Osteoblast (primary cell): ENCODE measurements around the gene THYN1. TPM values are rescaled to one million over a fixed set of nuclear protein-coding genes. Genes with fewer than 3 reads are reported as not detected.

ENCODE experiments used
- DNase-seq: peaks from one replicate; pipeline ENCODE4 v3.0.0; 2011; ENCODE audit warnings: low spot score, mixed read lengths; ENCODE audit not compliant: insufficient read length; ENCODE audit errors: missing footprints
- H2AFZ ChIP-seq: 2 replicates; pipeline ENCODE4 v1.6.0; 2011; ENCODE audit warnings: mild to moderate bottlenecking, low read length
- H3K27ac ChIP-seq: 2 replicates; pipeline ENCODE4 v1.5.1; 2011; ENCODE audit warnings: mild to moderate bottlenecking, low read depth, low read length, moderate library complexity
- H3K27me3 ChIP-seq: 2 replicates; pipeline ENCODE4 v1.6.0; 2012; ENCODE audit warnings: mild to moderate bottlenecking, control low read depth, inconsistent platforms, low read length, moderate library complexity; ENCODE audit not compliant: insufficient read depth
- H3K36me3 ChIP-seq: 2 replicates; pipeline ENCODE4 v1.5.1; 2011; ENCODE audit warnings: mild to moderate bottlenecking, low read length, control low read depth, moderate library complexity; ENCODE audit not compliant: insufficient read depth
- H3K4me1 ChIP-seq: 2 replicates; pipeline ENCODE4 v1.5.1; 2011; ENCODE audit warnings: mild to moderate bottlenecking, low read length, control low read depth, moderate library complexity; ENCODE audit not compliant: insufficient read depth
- H3K4me2 ChIP-seq: 2 replicates; pipeline ENCODE4 v1.6.0; 2011; ENCODE audit warnings: mild to moderate bottlenecking, low read length; ENCODE audit not compliant: insufficient read depth
- H3K4me3 ChIP-seq: fragments of 200-600 bp; sonication (generic); 3 replicates; pipeline ENCODE4 v1.5.1; 2012; ENCODE audit warnings: mild to moderate bottlenecking, low read length, inconsistent platforms; ENCODE audit not compliant: insufficient read depth
- H3K79me2 ChIP-seq: 2 replicates; pipeline ENCODE4 v1.6.0; 2012; ENCODE audit warnings: mild to moderate bottlenecking, low read length, control low read depth, inconsistent platforms; ENCODE audit not compliant: insufficient read depth
- H3K9me3 ChIP-seq: 2 replicates; pipeline ENCODE4 v1.5.1; 2011; ENCODE audit warnings: low read depth, low read length, control low read depth
- H4K20me1 ChIP-seq: 2 replicates; pipeline ENCODE4 v1.6.0; 2012; ENCODE audit warnings: mild to moderate bottlenecking, low read length, control low read depth; ENCODE audit not compliant: insufficient read depth
- CTCF ChIP-seq: IDR thresholded peaks from 2 replicates; pipeline ENCODE4 v1.5.1; 2011; ENCODE audit warnings: mild to moderate bottlenecking, low read depth, low read length, moderate library complexity; ENCODE audit errors: extremely low read depth
- total RNA-seq: library from RNA; depleted of rRNA; stranded (reverse); fragments of >200 nt; gene quantifications from 2 replicates; pipeline ENCODE4 v1.2.3, GENCODE V29; 2012

The THYN1 gene
- total RNA-seq, 1 donor, result 42.0 TPM

- DNase-seq, result no peak
- Histone ChIP-seq H3K9me3 (no peaks in the 10 kb centered on the region), H3K36me3 (peaks cover 37% of the 10 kb centered on the region), H3K27ac (peak overlapping the region; percentile 50), H3K79me2 (peaks cover 36% of the 10 kb centered on the region), H2AFZ (peak overlapping the region; percentile 82), H4K20me1 (no peaks in the 10 kb centered on the region), H3K27me3 (no peaks in the 10 kb centered on the region), H3K4me1 (peaks cover 16% of the 10 kb centered on the region), H3K4me3 (peak overlapping the region; percentile 82), H3K4me2 (peak overlapping the region; percentile 78)
- TF ChIP-seq CTCF, result no peak
Measured at GRCh38 chr11:134252346-134253187, 585 bp downstream of the THYN1 start.

GRCh38 chr11:134250675-134251074 lies 2.5 kb downstream of the THYN1 start:
- no peaks in the 10 kb centered on the region for H4K20me1 ChIP-seq
- no peak overlapping the region for H2AFZ ChIP-seq
- no peak overlapping the region for H3K4me3 ChIP-seq
- no peaks in the 10 kb centered on the region for H3K27me3 ChIP-seq
- peaks cover 51% of the 10 kb centered on the region for H3K36me3 ChIP-seq
- peaks cover 16% of the 10 kb centered on the region for H3K4me1 ChIP-seq
- H3K27ac ChIP-seq, result no peak overlapping the region
- no peaks in the 10 kb centered on the region for H3K9me3 ChIP-seq
- DNase-seq, result no peak
- peaks cover 32% of the 10 kb centered on the region for H3K79me2 ChIP-seq
- no peak overlapping the region for H3K4me2 ChIP-seq
- no peak for TF ChIP-seq CTCF

- peaks cover 27% of the 10 kb centered on the region for H3K79me2 ChIP-seq
- no peak for TF ChIP-seq CTCF
- no peak overlapping the region for H3K4me2 ChIP-seq
- H3K4me3 ChIP-seq, result no peak overlapping the region
- no peak overlapping the region for H3K27ac ChIP-seq
- H2AFZ ChIP-seq, result no peak overlapping the region
- DNase-seq, result no peak
- H3K4me1 ChIP-seq, result peaks cover 16% of the 10 kb centered on the region
- no peaks in the 10 kb centered on the region for H3K27me3 ChIP-seq
- H4K20me1 ChIP-seq, result no peaks in the 10 kb centered on the region
- peaks cover 52% of the 10 kb centered on the region for H3K36me3 ChIP-seq
- no peaks in the 10 kb centered on the region for H3K9me3 ChIP-seq
Measured at GRCh38 chr11:134250246-134250645, 2.9 kb downstream of the THYN1 start.

- DNase-seq, result no peak
- Histone ChIP-seq H3K4me3 (no peak overlapping the region), H4K20me1 (no peaks in the 10 kb centered on the region), H3K4me1 (peaks cover 9% of the 10 kb centered on the region), H3K36me3 (peaks cover 64% of the 10 kb centered on the region), H2AFZ (no peak overlapping the region), H3K4me2 (no peak overlapping the region), H3K9me3 (no peaks in the 10 kb centered on the region), H3K79me2 (peaks cover 16% of the 10 kb centered on the region), H3K27me3 (no peaks in the 10 kb centered on the region), H3K27ac (no peak overlapping the region)
- TF ChIP-seq CTCF, result no peak
Measured at GRCh38 chr11:134248910-134249480, 4.2 kb downstream of the THYN1 start.
